GM19193 (cell line): ENCODE results near the gene PSMD9.

Experiments
- POLR2A ChIP-seq: IDR thresholded peaks from 4 replicates; pipeline ENCODE4 v1.6.1; 2011; ENCODE audit not compliant: insufficient read depth, insufficient read length; ENCODE audit errors: extremely low read depth

The PSMD9 gene

GRCh38 chr12:121961195-121961879 lies 72.7 kb downstream of the PSMD9 start:
- TF ChIP-seq POLR2A, result no peak

- TF ChIP-seq POLR2A, result no peak
These were observed 74.9 kb downstream of the PSMD9 start for GRCh38 chr12:121963341-121964018.

- TF ChIP-seq POLR2A, result no peak
These were observed 76.4 kb downstream of the PSMD9 start for GRCh38 chr12:121964813-121965643.

GRCh38 chr12:121966959-121967358 lies 78.4 kb downstream of the PSMD9 start:
- TF ChIP-seq POLR2A, result no peak
